Iris pigment epithelial cell (primary cell): ENCODE data around the gene ZNF219.
A peak's percentile ranks its signal among the peaks of the same experiment; 100 is the strongest.

Experiments
- DNase-seq: peaks from one replicate; pipeline ENCODE4 v3.0.0-alpha.2; 2011; ENCODE audit warnings: low read depth

ZNF219 gene

DNA sequence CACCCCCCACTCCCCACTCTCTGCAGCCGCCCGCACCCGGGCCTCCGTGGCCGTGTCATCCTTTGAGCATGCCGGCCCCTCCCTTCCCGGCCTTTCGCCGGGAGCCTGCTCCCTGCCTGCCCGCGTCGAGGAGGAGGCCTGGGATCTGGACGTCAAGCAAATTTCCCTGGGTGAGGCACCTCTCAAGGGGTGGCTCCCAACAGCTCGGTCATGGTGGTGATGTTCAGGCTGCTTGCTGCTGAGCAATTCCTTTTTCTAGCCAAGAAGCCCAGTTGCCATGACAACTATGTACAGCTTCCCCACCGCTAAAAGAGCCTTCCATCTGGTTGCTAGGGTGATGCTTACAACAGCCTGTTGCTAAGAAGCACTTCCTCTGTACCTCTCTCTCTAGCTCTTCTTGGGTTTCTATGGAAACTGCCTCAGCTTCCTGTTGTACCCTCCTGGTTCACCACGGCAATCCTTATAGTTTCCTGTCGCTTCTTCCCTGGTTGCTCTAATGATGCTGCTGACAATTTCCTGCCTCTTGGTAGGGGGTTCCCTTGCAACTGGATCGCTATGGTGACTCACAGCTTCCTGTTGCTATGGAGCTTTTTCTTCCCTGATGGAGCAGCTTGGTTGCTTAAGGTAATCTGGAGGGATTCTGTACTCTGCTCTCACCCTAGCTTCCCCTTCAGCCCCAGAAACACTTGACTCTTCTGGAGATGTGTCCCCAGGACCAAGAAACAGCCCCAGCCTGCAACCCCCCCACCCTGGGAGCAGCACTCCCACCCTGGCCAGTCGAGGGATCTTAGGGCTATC lies 11.0 kb downstream of the ZNF219 start:
- peak; percentile 95 for DNase-seq

DNA sequence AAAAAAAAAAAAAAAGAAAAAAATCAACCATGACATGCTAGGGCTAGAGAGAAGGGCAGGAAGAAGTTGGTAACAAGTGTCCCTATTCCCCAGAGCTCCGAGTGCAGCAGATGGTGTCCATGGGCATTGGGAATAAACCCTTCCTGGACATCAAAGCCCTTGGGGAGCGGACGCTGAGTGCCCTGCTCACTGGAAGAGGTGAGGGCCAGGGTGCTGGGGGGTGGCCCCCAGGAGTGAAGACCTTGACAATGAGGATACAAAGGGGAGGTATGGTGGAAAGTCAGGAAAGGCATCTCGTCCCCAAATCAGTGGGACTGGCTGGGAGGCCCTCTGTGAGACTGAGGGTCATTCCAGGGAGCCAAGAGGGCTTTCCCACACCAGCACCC lies 11.6 kb downstream of the ZNF219 start:
- DNase-seq: no peak

DNA sequence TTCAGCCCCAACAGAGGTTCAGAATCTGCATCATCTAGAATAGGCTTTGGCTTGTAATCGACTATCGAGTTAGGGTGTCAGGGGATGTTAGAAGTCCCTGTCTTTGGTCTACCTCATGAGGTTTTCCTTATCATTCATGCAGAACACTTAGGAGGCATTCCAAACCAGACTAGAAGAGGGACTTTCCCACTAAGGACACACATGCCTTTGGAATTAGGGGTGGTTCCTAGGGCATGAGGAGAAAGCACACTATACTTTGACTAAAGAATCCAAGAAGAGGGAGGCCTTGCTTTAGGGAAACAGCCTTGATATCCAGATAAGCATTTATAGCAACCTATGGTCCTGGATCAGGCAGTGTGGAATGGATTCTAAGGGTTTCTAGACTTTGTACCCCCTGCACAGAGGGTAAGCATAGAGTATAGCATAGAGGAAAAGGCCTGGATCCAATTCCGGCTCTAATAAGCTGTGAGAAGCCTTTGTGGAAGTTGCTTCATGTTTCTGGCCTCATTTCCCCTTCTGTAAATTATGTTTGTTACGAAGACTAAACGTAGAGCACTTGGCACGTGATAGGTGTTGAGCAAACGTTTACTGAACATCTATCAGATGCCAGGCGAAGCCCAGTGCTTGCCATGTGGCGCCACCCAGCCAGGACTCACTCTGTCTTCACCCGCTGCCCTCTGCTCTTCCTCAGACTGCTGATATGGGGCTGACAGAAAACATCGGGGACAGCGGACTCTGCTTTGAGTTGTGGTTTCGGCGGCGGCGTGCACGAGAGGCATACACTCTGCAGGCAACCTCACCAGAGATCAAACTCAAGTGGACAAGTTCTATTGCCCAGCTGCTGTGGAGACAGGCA lies 13.2 kb downstream of the ZNF219 start:
- peak; percentile 61 for DNase-seq

DNA sequence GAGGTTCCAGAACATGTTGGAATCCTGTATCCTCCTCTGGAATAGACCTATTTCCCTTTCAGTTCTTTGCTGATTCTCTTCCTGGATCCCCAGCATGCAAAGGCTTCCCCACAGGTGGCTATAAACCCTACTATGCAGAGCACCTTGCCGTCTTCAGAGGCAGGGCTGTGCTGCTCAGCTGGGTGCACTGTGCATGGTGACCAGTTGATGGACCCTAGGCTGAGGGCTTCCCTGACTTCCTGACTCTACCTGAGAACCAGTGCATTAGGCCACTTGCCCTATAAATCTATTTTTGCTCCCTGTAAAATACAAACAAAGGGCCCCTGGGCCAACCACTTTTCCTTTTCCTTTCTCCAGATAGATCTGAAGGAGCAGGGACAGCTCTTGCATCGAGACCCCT lies 14.1 kb downstream of the ZNF219 start:
- no peak for DNase-seq

DNA sequence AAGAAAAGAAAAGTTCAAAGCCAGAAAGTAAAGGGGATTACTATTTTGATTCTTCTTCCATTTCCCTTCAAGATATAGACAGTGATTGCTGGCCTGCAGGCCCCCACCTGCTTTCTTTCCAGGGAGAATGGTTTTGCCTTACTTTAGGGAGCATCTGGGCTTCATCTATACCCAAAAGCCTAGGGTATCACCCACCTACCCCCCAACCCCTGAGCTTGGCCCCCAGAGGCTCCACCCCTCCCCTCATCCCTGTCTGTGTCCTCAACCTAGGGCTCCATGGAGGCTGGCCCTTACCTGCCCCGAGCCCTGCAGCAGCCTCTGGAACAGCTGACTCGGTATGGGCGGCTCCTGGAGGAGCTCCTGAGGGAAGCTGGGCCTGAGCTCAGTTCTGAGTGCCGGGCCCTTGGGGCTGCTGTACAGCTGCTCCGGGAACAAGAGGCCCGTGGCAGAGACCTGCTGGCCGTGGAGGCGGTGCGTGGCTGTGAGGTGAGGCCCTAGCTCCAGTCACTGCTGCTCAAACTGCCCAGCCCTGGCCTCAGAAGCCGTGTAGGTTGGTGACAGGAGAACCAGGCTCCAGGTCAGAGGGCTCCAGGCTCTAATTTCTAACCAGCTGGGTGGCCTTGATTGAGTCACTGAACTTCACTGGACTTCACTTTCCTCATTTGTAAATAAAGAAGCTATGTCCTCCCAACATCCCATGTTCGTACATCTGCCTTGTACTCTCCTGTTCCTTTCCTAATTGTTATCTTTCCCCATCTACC lies 14.7 kb downstream of the ZNF219 start:
- no peak for DNase-seq

DNA sequence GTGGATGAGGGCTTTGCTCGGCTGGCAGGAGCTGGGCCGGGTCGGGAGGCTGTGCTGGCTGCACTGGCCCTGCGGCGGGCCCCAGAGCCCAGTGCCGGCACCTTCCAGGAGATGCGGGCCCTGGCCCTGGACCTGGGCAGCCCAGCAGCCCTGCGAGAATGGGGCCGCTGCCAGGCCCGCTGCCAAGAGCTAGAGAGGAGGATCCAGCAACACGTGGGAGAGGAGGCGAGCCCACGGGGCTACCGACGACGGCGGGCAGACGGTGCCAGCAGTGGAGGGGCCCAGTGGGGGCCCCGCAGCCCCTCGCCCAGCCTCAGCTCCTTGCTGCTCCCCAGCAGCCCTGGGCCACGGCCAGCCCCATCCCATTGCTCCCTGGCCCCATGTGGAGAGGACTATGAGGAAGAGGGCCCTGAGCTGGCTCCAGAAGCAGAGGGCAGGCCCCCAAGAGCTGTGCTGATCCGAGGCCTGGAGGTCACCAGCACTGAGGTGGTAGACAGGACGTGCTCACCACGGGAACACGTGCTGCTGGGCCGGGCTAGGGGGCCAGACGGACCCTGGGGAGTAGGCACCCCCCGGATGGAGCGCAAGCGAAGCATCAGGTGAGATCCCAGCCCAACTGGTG lies 16.8 kb downstream of the ZNF219 start:
- no peak for DNase-seq

DNA sequence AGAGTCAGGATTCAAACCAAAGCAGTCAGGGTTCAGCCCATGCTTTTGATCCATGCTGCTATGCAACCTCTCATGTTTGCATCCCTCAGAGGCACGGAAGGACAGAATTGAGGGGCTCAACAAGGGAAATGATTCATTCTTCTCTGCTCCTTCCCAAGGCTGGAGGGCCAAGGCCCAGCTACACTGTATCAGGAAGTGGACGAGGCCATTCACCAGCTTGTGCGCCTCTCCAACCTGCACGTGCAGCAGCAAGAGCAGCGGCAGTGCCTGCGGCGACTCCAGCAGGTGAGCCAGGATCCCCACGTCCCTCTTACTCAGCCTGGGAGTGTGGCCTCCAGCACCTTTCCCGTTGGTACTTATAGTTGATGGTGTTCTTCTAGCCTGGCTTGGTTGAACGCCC lies 19.7 kb downstream of the ZNF219 start:
- peak; percentile 16 for DNase-seq

DNA sequence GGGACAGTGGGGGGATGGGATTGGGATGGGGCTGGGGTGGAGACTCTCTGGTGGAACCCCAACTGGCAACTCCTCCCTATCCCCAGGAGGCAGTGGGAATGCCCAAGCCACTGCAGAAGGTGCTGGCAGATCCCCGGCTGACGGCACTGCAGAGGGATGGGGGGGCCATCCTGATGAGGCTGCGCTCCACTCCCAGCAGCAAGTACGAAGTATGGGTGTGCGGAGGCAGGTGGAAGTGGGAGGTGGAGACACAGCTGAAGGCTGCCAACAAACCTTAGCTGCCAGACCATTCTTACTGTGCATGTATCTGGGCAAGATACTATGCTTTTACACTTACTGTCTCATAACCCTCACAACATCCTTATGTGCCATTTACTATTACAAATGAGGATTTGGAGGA lies 20.2 kb downstream of the ZNF219 start:
- DNase-seq: no peak

DNA sequence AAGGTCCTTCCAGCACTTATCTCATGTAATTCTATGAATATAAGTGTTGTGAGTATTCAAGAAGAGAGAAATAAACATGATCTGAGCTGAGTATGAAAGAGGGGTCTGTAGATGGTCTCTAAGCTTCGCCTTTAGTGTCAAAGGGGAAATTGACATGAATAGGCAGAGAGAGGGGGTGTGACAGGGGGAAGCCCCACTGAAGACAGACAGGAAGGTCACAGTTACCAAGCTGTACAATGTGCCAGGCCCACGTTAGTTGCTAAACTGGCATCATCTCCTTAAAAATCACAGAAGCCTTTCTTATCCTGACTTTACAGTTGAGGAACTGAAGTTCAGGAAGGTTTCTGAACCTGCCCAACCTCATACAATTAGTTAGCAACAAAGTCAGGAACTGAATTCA lies 20.8 kb downstream of the ZNF219 start:
- DNase-seq: no peak

DNA sequence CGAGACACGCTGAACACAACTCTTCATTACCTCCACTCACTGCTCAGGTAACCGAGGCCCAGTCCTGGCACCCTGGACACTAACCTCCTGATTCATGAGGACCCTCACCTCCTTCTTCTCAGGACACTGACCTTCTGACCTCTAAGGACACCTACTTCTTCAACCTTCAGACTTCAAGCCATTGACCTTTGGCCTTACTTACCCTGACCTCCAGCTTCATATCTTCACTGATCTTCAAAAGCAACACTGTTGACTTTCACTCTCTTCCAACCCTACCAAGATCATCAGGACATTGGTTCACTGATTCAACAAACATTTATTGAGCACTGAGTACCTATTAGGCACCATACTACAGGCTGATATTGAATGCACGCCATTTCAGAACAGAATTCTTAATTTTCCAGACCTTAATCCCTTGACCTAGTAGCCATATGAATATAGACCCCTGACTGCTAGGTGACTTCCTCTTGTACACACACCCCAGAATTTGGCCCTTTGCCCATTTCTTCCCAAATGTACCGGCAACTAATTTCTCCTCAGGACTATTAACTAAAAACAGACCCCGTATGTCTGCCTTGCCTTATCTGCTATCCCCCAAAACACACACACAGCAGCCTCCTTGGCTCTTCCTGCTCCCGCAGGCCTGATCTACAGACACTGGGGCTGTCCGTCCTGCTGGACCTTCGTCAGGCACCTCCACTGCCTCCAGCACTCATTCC lies 22.6 kb downstream of the ZNF219 start:
- DNase-seq: no peak

DNA sequence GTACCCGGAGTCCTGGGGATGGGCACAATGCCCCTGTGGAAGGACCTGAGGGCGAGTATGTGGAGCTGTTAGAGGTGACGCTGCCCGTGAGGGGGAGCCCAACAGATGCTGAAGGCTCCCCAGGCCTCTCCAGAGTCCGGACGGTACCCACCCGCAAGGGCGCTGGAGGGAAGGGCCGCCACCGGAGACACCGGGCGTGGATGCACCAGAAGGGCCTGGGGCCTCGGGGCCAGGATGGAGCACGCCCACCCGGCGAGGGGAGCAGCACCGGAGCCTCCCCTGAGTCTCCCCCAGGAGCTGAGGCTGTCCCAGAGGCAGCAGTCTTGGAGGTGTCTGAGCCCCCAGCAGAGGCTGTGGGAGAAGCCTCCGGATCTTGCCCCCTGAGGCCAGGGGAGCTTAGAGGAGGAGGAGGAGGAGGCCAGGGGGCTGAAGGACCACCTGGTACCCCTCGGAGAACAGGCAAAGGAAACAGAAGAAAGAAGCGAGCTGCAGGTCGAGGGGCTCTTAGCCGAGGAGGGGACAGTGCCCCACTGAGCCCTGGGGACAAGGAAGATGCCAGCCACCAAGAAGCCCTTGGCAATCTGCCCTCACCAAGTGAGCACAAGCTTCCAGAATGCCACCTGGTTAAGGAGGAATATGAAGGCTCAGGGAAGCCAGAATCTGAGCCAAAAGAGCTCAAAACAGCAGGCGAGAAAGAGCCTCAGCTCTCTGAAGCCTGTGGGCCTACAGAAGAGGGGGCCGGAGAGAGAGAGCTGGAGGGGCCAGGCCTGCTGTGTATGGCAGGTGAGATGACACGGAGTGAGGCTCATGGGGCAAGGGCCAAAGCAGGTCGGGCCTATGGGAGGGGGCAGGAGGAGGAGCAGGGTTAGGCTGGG lies 23.8 kb downstream of the ZNF219 start:
- DNase-seq: no peak

DNA sequence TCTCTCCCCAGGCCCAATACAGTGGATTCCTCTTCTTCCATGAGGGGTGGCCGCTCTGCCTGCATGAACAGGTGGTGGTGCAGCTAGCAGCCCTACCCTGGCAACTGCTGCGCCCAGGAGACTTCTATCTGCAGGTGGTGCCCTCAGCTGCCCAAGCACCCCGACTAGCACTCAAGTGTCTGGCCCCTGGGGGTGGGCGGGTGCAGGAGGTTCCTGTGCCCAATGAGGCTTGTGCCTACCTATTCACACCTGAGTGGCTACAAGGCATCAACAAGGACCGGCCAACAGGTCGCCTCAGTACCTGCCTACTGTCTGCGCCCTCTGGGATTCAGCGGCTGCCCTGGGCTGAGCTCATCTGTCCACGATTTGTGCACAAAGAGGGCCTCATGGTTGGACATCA lies 24.5 kb downstream of the ZNF219 start:
- DNase-seq: no peak

DNA sequence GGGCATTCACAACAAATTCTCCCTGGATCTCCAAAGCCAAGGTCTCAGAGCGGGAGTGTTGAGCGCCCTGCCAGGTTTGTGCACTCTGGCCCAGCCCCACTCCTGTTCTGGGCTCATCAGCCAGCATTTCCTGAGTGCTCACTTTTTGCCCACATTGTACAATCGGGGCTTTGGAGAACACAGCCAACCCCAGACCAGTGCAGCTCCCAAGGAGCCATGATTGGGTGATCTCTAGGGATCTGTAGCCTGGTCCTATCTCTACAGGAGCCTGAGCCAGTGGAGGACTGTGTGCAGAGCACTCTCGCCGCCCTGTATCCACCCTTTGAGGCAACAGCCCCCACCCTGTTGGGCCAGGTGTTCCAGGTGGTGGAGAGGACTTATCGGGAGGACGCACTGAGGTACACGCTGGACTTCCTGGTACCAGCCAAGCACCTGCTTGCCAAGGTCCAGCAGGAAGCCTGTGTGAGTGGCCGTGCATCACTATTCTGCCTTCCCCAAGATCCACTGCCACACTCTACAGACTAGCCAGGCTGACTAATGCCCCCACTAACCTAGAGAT lies 25.6 kb downstream of the ZNF219 start:
- DNase-seq: no peak

DNA sequence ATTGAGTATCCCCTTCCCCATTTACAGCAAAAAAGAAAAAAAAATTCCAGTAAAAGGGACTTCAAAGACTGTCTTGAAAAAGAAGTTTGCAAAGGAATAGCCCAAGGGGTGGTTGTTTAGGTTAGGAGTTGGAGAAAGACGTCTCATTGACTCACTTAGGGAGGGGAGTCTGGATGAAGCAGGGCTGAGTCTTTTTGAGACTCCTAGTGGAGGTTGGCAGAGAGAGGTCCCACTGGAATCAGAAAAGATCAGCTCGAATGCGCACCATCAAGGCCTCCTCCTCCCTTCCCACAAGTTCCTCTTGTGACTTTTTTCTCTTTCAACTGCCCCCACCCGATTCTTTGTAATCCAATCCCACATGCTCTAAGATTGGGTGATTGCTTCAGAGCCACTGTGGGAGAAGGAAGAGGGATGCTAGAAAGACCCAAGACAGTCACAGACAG lies 26.4 kb downstream of the ZNF219 start:
- DNase-seq: peak; percentile 70

DNA sequence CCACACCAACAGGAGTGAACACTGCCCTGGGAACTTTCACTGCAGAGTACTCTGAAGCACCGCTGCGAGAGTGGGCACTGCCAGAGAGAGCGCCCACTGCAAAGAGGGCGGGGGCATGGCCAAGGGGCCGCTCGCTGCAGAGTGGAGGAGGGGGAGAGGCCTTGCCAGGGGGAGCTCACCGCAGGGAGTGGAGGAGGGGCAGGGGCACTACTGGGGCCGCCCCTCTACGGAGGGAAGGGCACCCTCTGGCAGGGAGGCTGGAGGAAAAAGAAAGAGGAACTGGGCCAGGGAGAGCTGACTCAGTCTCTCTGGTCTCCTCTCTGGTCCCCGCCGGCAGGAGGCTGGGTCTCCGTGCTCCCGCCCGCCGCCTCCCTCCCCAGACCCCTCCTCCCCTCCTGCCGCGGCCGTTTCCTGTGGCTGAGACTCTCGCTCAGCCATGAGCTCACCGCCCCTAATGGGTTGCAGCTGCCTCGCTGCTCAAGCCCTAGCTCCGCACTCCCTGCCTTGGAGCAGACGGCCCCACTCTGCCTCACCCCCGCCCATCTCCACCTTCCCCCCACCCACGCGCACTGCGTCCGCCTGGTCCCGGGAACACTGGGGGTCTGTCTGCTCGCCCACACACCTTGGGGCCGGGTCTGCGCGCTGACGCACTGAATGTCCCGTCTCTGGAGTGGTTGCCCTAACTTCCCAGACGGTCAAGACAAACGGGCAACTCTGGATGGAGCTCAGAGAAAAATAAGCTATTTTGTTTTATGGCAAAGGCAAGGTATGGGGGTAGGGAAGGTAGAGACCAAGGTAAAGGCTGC lies 27.0 kb downstream of the ZNF219 start:
- DNase-seq: peak; percentile 94

DNA sequence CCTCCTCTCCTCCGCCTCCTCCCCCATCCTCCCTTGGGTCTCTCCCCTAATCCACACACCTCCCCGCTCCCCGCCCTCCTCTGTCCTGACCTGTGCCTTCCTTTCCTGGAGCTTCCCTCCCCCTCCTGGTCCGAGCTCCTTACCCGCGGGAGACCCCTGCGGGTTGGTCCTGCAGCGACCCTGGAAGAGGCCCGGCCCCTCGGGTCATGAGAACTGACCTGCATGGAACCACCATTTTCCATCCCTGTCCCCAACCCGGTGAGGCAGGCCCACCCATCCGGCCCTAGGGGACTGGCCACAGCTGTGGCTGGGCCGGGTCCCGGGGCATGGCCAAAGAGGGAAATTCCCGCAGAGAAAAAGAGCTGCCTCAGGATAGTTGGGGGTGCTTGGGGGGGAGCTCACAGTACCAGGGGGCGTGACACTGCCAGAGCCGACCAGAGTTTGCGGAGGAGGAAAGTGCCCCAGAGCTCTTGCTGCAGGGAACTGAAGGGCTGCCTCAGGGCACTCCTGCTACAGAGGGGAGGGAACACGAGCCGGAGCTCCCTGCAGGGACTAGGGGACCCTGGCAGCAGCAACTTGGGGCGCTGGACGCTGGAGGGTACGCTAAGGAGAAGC lies 27.7 kb downstream of the ZNF219 start:
- DNase-seq: peak; percentile 43

DNA sequence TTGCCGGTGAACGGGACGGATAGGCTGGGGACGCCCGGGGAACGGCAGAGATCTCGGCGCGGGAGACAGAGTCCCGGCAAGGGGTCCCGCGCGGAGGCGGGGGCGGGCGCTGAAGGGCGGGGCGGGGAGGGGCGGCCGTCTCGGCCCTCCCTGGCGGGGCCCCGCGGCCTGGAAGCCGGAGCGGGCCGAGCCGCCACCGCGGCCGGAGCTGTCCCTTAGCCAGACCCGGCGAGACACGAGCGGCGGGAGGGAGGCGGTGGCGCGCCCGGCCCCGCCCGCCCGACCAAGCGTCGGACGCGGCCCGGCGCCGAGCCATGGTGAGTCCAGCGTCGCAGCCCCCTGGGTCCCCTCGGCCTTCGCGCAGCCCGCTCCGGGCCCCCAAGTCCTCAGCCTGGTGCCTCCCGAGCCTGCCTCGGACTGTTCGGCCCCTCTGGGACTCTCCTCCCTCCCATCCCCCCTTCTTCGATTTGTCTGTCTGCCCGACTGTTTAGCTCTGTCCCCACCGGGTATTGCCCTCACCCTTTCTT lies 28.3 kb downstream of the ZNF219 start, which contains the start of gene ARHGEF40:
Gene ARHGEF40 (plus strand): TSS at position 222 of the 527 bp plus-strand sequence. CDS start 93 bp downstream, at position 315.
- peak; percentile 24 for DNase-seq

DNA sequence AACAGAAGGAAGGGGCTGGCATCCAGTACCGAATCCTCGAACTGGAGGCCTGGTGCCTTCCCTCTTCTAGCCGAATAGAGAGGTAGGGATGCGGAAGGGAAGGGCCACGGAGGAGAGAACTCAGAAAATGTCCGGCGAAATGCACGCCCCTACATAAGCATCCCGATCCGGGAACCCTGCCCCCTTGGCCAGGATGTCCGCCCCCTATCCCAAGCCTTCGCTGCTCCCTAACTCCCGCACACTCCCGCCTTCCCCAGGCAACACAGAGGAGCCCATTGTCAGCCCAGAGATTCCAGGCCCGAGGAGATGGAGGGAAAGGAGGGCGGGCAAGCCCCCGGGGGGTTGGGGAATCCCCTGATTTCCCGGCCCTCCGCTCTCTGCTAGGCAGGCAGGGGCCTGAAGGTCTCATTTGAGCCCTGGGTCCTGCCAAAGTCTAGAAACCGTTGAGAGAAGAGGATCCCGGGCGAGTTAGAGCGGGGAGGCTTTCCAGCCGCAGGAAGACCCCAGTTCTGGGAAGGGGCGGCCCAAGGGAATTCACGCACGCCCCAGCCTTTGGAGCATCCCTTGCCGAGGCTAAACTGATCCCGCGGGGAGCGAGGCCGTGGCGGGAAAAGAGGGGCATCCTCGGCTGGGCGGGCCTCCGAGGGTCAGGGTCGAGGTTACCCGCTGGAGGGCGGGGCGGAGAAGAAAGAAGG lies 28.9 kb downstream of the ZNF219 start:
- DNase-seq: no peak
